ENCODE measurements around the gene NUP93. TPM values are rescaled to one million over a fixed set of nuclear protein-coding genes. Genes with fewer than 3 reads are reported as not detected.

The NUP93 gene
- total and polyA plus RNA-seq, 9 of the 15 experiments (the other 6 are each of a cell fraction or from before 2014, with no cell fraction given): 92.0 to 162 (median 121) TPM

DNA sequence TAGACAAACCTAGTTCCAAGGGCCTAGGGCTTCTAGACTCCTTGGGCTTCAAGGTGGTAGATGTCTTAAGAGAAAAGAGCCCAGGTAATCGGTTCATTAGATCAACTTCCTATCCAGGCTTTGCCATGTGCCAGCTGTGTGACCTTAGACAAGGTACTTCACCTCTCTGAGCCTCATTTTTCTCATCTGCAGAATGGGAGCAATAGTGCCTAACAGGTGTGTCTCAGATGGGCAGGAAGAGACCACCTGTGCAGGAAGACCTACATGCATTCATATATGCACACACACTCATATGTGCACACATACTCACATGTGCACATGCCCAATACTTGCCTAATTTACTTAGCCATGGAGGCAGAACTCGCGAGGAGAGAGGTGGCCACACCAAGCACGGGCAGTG is 150.8 kb downstream of the NUP93 start (continued):
- TF ChIP-seq PYGO2 (tag; IDR thresholded peaks at IDR 0.05): no peak
- TF ChIP-seq ZNF699 (CRISPR knock-in tag; IDR thresholded peaks at IDR 0.05; ENCODE audit: insufficient replicate concordance): no peak
- TF ChIP-seq ZBTB8A (IDR thresholded peaks at IDR 0.05; ENCODE audit: partially characterized antibody): no peak
- no peak for TF ChIP-seq SMARCC2 (IDR thresholded peaks at IDR 0.05; ENCODE audit: low read depth)
- TF ChIP-seq KLF13 (tag; IDR thresholded peaks at IDR 0.05; ENCODE audit: borderline replicate concordance, low read depth): no peak
- no peak for TF ChIP-seq LCOR (CRISPR knock-in tag; IDR thresholded peaks at IDR 0.05)
- no peak for TF ChIP-seq RBFOX2 (IDR thresholded peaks at IDR 0.05; ENCODE audit: low read depth, low read length)
- no peak for TF ChIP-seq TEAD1 (CRISPR knock-in tag; IDR thresholded peaks at IDR 0.05)
- TF ChIP-seq GATAD2B (IDR thresholded peaks at IDR 0.05; ENCODE audit: borderline replicate concordance): no peak
- TF ChIP-seq EWSR1 (IDR thresholded peaks at IDR 0.05; ENCODE audit: borderline replicate concordance, low read depth, partially characterized antibody): no peak
- TF ChIP-seq HNRNPK (IDR thresholded peaks at IDR 0.05; ENCODE audit: low read depth, low read length, poor library complexity, severe bottlenecking): no peak
- peak; percentile 46 for TF ChIP-seq ZFP36 (IDR thresholded peaks at IDR 0.05; ENCODE audit: low read depth, low read length, partially characterized antibody)
- TF ChIP-seq, protein P1, sequence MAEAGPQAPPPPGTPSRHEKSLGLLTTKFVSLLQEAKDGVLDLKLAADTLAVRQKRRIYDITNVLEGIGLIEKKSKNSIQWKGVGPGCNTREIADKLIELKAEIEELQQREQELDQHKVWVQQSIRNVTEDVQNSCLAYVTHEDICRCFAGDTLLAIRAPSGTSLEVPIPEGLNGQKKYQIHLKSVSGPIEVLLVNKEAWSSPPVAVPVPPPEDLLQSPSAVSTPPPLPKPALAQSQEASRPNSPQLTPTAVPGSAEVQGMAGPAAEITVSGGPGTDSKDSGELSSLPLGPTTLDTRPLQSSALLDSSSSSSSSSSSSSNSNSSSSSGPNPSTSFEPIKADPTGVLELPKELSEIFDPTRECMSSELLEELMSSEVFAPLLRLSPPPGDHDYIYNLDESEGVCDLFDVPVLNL (CRISPR knock-in tag; IDR thresholded peaks at IDR 0.05; ENCODE audit: low read depth): no peak
- TF ChIP-seq ZNF57 (CRISPR knock-in tag; IDR thresholded peaks at IDR 0.05): no peak
- TF ChIP-seq, protein P2, sequence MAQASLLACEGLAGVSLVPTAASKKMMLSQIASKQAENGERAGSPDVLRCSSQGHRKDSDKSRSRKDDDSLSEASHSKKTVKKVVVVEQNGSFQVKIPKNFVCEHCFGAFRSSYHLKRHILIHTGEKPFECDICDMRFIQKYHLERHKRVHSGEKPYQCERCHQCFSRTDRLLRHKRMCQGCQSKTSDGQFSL (CRISPR knock-in tag; IDR thresholded peaks at IDR 0.05): no peak
- TF ChIP-seq, protein P2 (tag; IDR thresholded peaks at IDR 0.05): no peak
- no peak for TF ChIP-seq MAFK (IDR thresholded peaks at IDR 0.05; ENCODE audit: low read length)
- TF ChIP-seq KDM1A (IDR thresholded peaks at IDR 0.05): peak; percentile 30 to 50; a peak in 2 of 4 replicates
- peak; percentile 73 for TF ChIP-seq BCOR (IDR thresholded peaks at IDR 0.05)
- TF ChIP-seq TEAD4 (IDR thresholded peaks at IDR 0.05; ENCODE audit: low read length): no peak
- no peak for TF ChIP-seq TEAD4 (CRISPR knock-in tag; IDR thresholded peaks at IDR 0.05; ENCODE audit: borderline replicate concordance)
- no peak for TF ChIP-seq POLR2A (conservative IDR thresholded peaks at IDR 0.05)
- no peak for TF ChIP-seq ZNF644 (tag; IDR thresholded peaks at IDR 0.05; ENCODE audit: low read depth)

Measured in K562 (cell line).